ENCODE data around the gene PTCHD1.

The PTCHD1 gene

DNA sequence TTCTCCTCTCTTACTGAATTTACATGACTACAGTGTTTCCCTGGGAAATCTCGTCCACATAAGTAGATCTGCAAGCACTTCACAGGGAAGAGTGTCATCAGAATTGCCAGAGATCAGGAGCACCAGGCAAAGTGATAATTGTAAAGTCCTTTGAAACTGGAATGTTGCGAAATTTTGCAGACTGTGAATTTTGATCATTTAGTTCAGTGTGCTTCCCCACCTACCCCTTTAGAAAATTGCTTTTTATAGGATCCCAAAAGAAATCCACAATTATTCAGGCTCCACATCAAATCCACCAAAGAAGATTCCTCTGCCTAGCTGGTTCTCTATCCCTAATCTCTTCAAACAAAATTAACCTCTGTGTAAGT lies 10.2 kb downstream of the PTCHD1 start:
- DNase-seq (ENCODE audit: low read depth in 2 of 3, low spot score in 1 of 3) = no peak

DNA sequence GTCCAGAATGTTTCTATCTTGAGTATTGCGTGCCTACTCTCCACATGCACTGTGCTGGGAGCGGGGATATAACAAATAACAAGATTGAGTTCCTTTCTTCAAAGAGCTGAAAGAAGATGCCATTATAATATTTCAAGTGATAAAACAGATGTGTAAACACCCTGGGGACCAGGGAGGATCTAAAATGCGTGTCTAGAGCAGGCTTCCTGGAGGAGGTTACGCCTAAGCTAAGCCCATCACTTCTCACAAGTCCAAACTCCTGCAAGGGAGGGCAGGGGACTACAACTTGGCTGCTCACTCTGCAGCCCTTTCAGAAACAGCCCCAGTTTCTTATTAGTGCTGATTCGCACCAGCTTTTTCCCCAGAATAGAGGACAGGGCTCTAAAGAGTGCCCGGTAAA lies 21.5 kb downstream of the PTCHD1 start:
- DNase-seq (ENCODE audit: low read depth in 2 of 3, low spot score in 1 of 3) = no peak

DNA sequence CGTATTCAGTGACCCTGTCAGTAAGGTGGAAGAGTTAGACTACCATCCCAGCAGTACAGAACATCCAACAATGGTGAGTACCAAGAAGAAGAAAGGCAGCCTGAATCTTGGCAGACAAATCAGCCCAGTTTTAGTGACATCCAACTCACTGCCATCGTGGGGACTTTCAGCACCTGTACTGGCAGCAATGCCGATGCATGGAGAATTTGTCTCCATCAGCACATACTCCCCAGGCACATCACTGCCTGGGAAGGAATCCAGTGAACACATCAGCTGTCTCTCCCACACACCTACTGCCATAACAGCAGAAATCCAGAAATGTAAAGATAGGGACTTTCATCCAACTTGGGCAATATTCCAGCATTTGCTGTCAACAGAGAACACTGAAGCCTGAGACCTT lies 29.8 kb downstream of the PTCHD1 start:
- no peak for DNase-seq (ENCODE audit: low read depth in 2 of 3, low spot score in 1 of 3)

DNA sequence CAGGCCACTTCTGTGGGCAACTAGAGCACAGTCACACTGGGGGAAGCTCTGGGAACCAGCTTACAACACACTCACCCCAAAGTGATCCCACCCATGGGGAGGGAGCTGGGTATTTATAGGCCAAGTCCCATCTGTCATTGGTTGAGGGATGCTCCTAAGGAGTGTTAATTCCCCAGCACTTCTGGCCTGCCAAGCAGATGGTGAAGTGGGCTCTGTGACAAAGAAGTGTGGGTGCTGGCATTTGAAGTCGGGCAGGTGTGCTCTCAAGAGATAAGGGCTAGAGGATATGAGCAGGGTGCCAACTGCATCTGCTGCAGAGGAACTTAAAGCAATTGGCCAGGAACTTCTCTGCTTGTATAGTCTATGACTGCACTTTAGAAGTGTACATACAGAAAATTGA lies 30.9 kb downstream of the PTCHD1 start:
- no peak for DNase-seq (ENCODE audit: low read depth in 2 of 3, low spot score in 1 of 3)

DNA sequence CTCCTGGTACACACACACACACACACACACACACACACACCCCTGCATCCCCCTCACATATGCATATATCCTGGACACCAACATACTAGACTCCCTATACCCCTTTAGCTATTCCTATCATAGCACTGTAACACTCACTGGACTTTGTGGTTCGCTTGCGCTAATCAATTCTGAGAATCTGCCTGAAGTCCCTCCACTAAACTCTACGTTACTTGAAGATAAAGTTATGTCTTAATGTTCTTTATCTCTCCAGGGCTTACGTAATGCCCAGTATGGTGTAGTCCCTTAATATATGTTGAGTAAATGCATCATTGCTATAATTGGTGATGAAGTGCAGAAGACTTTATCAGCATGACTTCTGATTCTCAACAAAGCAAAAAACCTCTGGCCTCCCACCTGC lies 32.3 kb downstream of the PTCHD1 start:
- no peak for DNase-seq (ENCODE audit: low read depth in 2 of 3, low spot score in 1 of 3)

DNA sequence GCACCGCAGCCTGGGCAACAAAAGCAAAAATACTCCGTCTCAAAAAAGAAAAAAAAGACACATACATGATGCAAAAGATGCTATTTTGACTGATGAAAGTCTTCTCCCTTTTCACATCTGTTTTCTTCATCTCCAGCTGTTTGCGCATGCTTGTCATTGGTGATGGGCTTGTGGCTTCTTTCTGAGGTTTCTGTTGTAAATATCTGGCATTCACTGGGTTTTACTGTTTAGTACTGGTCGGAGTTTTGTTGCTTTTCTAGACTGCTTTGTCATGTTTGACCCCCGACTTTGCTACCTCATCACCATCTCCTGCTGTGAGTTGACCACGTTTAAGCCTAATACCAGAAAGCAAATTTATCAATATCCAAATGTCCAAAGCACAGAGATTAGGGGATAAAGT lies 34.4 kb downstream of the PTCHD1 start:
- DNase-seq (ENCODE audit: low read depth in 2 of 3, low spot score in 1 of 3) = no peak

DNA sequence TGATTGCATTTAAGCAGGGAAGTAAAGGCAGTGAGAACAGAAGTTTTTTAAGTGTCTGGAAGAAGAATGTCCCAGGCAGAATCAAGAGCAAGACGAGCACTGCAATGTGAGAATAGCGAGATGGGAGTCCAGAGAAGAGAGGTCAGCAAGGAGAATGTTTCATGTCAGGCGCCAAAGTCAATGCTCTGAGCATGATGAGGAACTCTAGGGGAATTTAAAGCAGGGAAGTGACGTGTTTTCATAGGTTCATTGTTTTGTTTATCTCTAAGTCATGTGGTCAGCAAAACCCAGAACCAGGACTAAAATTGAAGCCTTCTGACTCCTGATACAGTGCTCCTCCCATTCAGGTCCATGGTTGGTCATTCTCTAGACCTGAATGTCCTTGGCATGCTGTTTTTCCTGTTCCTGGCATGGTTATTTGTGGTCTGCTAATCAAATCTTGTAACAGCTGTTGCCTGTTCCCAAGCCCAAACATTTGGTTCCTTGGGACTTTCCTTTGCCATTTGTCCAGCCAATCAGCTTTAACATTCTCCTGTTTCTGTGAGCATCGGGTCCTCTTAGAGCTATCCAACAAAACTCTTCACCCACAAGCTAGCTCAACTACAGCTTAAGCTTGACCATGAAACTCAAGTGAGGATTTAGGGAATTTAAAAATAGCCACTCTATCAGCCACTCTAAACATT lies 37.7 kb downstream of the PTCHD1 start:
- no peak for DNase-seq (ENCODE audit: low read depth in 2 of 3, low spot score in 1 of 3)

DNA sequence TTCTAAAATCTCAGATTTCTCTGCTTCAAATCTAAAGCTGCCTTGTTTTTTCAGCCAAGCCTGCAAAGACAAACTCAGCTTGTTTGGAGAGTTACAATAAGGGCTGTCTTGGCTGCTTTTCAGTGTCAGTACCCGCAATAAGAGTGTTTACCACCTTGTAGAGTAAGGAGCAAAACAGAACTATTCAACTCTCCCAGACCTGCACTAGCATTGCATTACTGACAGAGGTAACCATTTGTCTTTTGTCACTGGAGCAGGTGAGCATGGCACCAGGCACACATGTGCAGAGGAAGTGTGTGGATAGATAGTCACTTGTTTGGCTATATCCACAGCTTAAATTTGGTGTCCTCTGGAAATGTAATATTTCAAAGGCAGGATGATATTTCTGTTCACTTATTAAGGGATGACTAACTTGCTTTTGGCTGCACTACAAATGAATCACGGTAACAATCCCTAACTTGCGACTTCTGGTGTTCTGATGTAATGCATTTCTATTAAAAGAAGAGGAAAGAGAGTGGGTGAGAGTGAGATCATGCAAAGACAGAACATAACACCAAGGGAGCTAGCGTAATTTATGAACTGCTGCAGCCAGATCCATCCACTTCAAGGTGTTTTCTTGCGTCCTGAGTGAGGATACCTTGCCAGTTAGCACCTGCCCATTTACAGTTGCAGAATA lies 38.6 kb downstream of the PTCHD1 start:
- no peak for DNase-seq (ENCODE audit: low read depth in 2 of 3, low spot score in 1 of 3)

DNA sequence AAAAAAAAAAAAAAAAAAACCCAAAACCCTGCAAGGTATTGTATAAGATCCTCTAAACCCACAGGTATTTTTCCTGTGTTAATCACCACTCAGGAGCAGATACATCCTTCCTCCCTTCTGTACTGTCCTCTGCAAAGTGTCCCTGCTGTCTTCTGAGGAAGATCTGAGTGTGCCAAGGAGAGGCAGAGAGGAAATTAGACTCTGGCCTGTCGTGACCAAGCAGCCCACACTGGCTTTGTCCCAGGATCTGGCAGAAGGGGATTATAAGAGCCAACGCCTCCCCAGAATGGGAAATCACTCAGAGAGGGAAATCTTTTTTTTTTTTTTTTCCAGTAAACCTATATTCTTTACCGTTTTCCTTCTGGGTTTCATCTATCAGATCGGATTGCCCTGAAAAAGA lies 39.6 kb downstream of the PTCHD1 start:
- DNase-seq (ENCODE audit: low read depth in 2 of 3, low spot score in 1 of 3) = no peak

DNA sequence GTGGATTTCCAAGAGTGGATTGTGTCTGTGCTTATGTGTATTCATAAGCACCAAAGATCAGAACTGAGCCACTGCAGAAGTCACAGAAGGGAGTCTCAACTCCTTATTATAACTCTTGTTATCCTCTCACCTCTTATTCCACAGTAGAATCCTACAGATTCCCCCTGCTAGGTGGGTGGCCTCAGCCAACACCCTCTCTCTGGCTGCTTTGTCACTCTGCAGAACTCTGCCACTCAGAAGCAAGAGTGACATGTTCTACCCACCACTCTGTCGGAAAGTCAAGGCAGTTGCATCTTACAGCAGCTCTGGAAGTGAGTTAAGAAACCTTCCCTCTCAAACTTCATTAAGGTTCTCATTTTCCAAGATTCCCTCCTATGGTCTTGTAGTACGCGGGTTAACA lies 41.9 kb downstream of the PTCHD1 start:
- no peak for DNase-seq (ENCODE audit: low read depth in 2 of 3, low spot score in 1 of 3)

DNA sequence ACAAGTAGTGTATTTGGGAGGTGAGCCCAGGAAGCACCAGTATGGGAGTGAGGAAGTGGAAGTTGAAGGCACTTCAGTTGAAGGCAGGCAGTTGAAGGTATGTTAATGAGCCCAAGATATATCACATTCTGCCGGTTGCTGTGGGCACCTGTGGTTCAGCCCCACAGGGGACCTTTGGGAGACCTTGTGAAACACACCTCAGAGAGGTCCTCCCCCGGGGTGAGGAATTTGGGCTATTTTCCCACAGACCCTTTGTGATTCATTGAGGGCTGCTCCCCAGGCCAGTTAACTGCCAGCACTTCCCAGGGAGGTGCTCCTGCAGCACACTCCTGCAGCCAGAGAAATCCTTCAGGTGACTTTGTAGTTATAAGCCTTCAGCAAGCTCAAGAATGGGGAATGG lies 45.9 kb downstream of the PTCHD1 start:
- DNase-seq (ENCODE audit: low read depth in 2 of 3, low spot score in 1 of 3) = no peak

DNA sequence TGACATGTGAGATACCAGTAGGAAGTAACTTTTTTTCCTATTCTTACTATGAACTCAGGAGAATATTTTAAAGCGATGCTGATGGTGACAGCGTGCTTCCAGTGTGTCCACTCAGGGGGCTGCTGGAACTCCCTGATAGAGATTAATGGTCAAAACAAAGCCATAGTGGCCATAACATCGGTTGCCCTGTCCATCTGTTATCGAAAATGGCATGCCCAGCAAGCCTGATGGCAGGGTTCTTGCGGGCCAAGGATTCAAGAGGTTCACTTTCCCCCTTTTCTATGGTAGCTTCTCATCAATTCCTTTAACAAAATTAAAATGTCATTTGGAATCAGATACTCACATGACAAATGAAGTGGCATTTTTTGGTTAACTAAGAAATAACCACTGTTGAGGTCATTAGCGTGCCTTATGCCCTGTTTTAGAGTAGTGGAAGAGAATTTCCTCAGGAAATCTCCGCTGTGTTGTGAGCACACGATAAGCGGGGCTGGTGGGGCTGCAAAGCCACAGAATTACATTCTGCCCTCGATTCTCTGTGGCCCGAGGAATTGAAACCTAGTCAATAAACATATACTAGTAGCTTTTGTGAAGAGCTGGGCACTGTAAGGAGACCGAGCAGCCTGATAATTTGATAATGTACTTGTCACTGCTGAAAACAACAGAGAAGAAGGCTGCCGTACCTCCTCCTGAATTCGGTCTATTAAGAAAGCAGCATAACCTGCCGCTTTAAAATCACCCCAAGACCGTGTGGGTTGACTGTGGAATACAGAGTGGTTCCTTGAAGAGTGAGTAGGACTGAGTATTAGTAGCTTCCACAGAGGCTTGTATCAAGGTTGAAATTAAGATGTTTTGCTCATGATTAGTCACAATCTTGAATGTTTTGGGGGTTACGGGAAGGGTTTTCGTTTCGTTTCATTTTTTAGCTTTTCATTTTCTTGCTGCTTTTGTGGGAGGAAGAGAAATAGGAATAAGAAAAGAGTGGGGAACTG lies 46.7 kb downstream of the PTCHD1 start:
- no peak for DNase-seq (ENCODE audit: low read depth in 2 of 3, low spot score in 1 of 3)

DNA sequence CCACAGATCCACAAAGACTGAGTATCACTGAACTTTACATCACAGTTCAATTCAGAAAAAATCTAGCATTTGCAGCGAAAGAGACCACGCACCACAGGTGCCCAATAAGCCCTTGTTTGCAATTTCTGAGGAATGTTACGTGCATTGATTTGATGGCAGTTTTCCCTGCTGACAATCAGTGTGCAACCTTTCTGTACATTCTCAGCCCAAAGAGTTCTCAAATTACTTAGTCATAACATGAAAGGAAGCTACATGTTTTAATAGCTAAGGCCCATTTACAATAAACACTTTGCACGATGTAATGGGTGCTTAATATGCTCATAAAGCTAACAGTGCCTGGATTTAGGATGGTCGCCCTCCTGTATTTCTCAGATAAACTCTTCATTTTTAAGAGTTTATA lies 47.9 kb downstream of the PTCHD1 start:
- DNase-seq (ENCODE audit: low read depth in 2 of 3, low spot score in 1 of 3) = no peak

DNA sequence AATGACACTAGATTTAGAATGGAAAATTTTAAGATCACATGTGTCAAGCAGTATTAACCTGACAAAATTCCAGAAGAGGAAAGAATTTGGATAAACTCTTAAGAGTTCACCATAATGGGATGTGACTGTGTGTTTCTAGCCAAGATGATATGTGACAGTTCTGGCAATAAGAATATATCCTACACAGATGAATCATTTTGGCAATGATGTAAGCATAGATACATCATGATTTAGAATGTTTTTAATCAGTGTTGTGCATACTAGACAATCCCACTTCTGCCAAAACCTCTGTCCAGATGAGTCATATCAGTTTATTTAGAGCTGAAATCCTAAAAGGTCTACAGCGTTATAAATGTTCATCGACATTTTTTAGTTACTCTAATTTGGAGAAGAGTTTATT lies 48.8 kb downstream of the PTCHD1 start:
- no peak for DNase-seq (ENCODE audit: low read depth in 2 of 3, low spot score in 1 of 3)

DNA sequence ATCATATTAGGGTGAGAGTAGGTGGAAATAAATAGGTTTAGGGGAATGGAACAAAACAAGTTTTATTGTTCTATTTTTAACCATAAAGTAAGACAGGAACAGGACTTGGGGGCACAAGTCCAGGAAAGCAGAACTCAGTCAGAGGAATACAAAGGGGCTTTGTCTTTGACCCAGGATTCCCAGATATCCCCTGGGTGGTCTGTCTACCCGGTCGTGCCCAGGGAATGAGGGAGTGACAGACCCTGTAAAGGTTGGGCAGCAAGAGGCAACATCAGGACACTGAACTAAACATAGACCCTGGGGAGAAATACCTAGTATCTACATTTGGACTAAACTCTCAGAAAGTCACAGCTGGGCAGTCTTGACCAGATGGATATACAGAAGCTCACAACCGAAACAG lies 50.6 kb downstream of the PTCHD1 start:
- DNase-seq (ENCODE audit: low read depth in 2 of 3, low spot score in 1 of 3) = no peak

DNA sequence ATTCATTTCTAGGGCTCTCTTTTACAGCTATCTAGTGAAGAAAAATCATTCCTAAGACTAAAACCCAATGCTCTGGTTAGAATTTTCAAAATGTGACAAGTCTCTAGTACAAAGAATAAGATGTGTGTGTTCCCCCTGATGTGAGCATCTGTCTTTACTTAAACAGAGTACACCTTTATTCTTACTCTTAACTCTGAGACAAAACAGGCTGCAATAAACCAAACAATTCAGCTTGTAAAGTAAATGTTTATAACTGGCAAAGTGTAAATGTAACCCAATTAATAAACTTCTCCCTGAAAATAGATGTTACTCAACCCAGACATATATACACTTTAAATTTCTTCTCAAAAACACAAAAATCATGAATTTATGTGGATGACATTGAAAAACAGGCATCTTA lies 51.6 kb downstream of the PTCHD1 start:
- no peak for DNase-seq (ENCODE audit: low read depth in 2 of 3, low spot score in 1 of 3)

DNA sequence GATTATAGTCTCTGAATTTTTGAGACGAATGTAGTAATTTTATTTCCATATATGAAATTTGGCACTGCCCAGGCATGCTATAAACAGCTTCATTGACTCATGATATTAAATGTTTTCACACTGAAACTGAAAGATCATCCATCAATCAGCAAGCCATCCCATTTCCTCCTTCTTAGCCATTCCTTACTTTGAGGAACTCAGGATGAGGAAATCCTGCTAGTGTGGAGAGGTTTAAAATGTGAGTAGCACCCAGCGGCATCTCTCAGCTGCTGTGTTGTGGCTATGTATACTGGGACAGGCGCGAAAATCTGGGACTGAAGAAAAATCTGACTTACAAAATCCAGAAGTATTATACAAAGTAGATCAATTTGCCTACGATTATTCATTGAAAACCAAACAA lies 52.1 kb downstream of the PTCHD1 start:
- DNase-seq (ENCODE audit: low read depth in 2 of 3, low spot score in 1 of 3) = no peak

DNA sequence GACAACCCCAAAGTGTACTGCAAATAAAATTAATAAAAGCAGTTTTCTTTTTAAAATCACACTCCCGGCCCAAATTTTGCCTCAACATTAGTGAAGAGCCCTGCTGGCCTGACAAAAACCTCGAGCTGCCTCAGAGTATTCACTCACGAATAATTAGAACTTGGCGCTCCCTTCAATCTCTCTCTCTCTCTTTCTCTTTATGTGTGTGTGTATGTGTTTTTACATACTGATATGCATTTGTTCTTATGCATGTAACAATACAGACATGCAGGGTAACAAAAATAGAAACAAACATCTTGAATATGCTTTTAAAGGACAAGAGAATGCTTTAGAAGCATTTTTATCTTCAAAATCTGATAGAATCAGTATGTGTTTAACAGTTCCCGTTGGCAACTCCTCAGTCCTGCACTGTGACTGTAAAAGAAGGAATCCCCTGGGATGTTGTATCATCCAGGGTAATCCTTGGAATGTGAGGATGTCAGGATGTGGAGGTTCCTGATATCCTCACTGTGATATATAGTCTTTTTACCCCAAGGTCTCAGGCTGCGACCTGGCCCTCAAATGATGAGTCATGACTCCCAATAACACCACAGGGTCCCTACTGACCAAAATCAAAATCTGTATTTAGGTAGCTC lies 53.0 kb downstream of the PTCHD1 start:
- no peak for DNase-seq (ENCODE audit: low read depth in 2 of 3, low spot score in 1 of 3)

DNA sequence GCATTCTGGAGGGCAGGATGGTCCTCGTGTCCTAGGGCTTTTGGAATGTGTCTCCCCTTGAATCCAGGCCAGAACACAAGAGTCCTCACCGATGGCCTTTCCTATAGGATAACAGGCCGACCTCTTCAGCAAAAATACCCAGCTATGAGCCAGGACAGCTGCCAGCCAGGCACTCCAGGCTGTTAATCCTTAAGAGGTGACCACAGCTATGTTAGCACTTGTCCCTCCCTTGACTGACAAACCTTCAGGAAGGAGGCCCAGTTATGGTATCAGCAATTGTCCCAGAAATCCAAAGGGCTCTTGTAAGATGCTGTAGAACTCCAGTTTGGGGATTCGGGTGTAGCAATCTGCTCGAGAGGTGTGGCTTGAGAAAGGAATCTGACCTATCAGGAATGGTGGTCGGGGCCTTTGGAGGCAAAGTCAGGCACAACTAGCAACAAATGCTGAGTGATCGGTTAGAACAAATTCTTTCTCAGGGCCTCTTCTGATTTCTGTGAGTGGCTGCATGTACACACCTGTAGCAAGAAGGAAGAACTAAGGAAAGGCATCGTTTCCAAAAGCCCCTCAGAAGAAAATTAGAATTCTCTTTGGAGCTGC lies 54.6 kb downstream of the PTCHD1 start:
- DNase-seq (ENCODE audit: low read depth in 2 of 3, low spot score in 1 of 3) = no peak

DNA sequence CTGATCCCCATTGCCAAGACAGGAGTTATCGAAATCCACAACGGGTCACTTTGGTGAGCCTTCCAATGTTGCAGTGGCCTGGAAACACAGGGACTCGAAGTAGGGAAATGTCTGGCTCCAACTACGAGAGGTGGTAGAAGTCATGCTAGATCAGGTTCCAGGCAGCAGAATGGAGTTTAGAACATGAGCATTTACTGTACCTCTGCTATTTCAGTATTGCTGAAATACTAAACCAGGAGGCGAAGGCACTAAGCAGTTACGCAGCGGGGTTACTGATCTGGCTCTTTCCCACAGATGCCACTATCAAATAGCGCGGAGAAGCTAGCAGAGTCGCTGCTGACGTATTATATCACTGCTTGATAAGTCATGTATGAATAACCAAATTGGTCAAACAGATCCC lies 56.3 kb downstream of the PTCHD1 start:
- no peak for DNase-seq (ENCODE audit: low read depth in 2 of 3, low spot score in 1 of 3)

DNA sequence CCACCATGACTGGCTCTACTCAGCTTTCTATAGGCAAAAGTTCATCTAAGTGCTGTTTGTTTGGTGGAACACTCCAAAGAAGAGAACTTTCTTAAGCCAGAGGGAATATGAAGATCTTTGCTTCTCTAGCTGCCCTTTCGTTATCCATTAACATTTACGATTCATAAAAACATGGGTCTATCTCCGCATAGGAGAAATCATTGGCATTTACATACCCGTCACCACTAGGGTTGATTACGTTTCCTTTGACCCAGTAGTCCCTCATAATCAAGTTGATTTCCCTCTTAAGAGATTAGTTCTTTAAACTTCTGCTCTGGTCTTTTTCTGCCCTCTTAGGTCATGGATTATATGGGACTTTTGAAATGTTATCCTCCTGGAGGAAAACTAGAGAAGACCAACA lies 57.5 kb downstream of the PTCHD1 start:
- no peak for DNase-seq (ENCODE audit: low read depth in 2 of 3, low spot score in 1 of 3)
